Stimulated activated CD8-positive, alpha-beta memory T cell treated with anti-CD3 and anti-CD28 coated beads, Interleukin-7, amount 100 ng/mL, for 48 hours (primary cell): ENCODE measurements around the gene TMCO6.
"Not testable (repeated sequence)": the region's sequence is repeated elsewhere in the genome, so short reads cannot be mapped to it uniquely, and the experiment has no call there.

Source experiments
- DNase-seq, 2 donors: peaks; one replicate each; pipeline ENCODE4 v3.0.0-alpha.2; 2020; ENCODE audit warnings: low read depth in 1 of 2; ENCODE audit errors: extremely low read depth in 1 of 2

TMCO6 gene

DNA sequence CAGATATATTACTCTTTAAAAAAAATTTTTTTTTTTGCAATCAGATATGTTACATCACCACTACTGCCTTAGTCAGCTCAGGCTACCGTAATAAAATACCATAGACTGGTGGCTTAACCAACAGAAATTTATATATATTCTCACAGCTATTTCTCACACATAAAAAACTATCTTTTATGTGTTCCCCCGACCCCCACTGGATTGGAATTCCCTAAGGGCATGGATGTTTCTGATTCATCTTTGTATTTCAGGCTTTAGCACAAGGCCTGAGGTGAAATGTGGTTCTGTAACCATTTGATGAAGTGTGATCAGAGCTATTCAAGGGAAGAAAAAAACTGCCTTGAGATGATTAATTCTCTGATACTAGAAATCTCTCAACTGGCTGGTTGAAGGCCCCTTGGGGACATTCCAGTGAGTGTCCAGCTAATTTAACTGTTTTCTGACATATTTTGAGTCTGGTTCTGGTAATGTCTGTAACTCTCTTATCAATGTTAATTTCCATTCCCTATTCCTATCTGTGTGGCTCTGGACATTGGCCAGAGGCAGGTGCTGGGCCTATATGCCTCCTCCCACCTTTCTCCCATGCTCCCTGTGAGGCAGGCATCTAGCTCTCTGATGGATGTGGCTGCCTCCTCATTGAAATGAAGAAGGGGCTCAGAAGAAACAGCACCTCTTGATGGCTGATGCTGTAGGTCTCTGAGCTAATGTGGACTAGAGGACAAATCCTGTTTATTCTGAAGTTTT lies 8.8 kb upstream of the TMCO6 start:
- DNase-seq: no peak

DNA sequence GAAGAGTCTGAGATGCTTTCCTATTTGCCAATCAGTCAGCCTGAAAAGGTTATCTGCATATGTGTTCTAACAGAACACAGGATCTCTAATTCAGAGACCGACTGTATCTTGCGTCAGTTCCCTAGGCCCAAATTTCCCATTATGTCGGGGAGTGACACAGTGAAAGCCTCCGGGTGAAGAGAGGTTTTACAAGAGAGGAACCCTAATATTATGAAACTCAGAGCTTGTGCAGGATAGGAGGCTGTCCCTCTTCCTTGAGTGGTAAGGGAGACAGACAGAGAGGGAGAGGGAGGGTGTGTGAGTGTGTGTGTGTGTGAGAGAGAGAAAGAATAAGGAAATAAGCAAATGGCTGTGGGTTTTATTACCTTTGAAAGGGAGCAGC lies 8.2 kb upstream of the TMCO6 start:
- DNase-seq: no peak

DNA sequence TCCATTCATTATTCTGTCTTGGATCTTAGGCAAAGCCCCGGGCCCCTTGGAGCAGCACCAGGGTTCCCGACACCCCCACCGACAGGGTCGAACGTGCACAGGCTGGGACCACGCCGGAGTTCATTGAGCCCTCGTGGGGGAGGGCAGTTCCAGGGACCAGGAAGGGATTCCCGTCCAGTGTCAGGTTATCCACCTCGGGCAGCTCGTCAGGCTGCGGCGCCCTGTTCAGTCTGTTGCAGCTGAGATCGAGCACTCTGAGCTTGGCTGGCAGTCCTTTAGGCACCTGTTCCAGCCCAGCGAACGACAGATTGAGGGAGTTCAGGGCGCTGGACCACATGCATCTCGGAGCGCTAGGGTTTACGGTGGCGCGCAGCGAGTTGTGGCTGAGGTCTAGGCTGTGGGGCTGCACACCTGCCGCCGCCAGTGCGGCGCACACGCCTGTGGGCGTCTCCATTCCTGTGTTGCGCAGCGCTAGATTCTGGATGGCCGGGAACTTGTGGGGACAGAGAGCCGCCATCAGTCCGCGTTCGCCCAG lies 7.4 kb upstream of the TMCO6 start:
- DNase-seq: no peak

DNA sequence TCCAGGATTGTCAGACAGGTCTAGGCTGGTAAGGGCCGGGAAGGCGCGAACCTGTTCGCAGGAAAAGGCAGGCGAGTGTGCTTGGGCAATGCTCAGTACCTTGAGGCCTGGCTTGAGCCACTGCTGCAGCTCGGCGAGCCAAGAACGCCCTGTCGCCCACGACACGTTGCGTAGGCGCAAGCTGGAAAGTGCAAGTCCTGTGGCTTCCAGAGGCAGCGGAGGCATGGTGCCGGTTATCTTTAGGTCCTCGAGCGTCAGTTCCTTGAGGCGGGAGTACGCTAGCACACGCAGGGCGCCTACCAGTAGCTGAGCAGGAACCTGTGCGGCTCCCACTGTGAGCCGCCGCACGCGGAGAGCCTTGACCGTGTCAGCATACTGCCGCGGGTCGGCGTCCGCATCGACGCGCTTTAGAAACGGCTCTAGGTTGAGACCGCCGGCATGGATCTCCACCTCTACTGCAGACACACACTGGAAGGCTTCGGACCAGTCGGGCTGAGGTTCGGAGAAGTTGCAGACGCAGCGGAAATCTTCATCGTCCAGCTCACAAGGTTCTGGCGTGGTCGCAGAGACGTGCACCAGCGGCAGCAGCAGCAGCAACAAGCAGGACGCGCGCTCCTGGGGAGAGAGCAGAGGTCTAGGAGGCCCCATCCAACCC lies 6.8 kb upstream of the TMCO6 start:
- no peak for DNase-seq

DNA sequence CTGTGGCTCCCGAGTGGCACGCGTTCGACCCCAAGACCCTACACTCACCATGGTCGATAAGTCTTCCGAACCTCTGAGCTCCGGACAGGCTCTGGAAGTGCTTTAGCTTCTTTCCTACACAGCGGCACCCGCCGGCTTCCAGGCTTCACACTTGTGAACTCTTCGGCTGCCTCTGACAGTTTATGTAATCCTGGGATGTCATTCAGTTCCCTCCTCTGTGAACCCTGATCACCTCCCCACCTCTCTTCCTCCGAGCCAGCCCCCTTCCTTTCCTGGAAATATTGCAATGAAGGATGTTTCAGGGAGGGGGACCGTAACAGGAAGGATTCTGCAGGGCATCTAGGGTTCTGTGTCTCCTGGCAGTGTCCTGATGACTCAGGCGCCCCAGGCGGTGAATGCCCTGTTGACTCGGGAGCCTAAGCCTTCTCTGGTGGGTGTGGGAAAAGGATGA lies 6.2 kb upstream of the TMCO6 start, which contains the start of gene CD14:
CD14 (minus strand) TSS at position 155 of the 451 bp plus-strand sequence; CDS start at position 51, 104 bp downstream.
- DNase-seq: no peak

DNA sequence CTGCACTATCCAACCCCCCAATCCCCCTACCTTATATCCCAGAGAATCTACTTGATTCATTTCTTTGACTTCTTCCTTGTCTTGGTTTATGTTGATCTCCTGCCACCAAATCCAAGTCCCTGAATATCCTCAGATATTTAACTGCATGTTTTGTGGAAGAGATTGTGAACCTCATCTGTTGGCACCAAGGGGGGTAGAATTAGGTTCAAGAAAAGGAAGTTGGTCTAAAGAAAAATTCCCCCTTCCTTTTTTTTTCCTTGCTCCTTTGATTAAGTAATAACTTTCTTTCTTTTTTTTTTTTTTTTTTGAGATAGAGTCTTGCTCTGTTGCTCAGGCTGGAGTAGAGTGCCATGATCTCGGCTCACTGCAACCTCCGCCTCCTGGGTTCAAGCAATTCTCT lies 5.8 kb upstream of the TMCO6 start:
- no peak for DNase-seq

DNA sequence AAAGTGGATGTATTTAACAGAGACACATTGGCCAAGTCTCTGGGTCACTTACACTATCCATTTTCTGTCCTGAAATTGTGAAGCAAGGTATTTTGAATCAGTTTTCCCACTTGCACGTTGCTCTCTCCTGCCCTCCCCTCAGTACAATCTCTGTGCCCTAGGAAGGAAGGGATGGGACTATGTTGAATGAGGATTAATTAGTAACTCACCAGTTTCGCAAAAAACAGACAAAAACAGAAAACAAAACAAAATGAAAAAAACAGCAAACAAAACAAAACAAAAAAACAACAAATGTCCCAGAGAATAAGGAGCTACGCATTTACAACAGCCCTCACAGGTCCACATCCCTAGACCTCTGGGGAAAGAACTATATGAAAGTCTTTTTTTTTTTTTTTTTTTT lies 5.1 kb upstream of the TMCO6 start:
- DNase-seq: no peak

DNA sequence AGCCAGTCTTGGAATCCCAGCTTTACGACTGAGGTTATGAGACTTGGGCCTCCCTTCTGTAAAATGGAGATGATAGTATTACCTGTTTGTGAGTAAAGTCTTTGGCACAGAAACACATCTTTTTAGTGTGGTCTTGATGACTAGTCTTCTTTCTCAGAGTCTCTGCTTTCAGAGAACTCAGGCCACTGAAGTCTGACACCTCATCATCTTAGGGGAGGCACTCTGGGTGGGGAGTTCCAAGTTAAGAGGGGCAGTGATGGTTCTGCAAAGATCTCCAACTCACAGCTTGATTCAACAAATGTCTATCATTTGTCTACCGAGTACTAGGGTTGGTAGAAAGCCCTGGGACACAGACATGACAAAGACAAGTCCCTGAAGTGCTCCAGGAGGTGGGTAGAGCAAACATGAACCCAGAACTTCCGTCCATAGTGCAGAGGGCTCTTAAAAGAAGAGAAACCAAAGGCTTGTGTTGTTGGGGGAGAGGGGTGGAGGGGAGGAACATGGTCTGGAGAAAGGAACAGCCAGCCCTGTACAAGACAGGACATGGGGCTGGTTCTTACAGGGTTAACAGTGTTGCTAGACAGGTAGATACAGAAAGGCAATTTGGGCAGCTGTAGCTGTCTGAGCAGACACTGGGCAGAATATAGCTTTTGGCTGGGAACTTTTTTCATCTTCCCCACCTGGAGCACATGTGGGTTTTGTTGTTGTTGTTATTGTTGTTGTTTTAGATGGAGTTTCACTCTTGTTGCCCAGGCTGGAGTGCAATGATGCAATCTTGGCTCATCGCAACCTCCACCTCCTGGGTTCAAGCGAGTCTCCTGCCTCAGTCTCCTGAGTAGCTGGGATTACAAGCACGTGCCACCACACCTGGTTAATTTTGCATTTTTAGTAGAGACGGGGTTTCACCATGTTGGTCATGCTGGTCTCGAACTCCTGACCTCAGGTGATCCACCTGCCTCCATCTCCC lies 3.7 kb upstream of the TMCO6 start:
- no peak for DNase-seq

DNA sequence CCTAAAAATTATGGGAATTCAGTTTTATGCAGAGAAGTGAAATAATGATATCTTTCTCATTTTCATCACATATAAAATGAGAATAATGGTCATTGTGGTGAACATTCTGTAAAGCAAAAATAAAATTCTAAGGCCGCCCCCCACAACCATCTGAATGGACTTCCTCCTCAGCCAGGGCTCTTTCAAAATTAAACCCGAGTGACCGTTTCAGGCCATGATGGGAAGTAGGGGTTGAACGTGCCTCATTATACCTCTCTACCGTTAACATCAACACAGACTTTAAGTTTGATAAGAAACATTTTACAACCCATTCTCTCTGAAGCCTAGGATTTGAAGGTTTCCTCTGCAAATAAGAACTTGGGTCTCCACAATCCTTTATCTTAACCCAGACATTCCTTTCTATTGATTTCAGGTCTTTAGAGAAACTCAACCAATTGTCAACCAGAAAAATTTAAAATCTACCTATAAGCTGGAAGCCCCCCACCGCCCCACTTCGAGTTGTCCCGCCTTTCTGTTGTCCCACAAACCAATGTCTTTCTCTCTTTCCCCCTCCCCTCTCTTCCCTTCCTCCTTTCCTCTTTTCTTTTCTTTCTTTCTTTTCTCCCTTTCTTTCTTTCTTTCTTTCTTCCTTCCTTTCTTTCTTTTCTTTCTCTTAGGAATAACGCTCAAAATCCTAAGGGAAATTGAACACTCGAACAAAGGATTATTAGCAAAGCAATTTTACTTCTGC lies 1.7 kb upstream of the TMCO6 start:
- DNase-seq: no peak

DNA sequence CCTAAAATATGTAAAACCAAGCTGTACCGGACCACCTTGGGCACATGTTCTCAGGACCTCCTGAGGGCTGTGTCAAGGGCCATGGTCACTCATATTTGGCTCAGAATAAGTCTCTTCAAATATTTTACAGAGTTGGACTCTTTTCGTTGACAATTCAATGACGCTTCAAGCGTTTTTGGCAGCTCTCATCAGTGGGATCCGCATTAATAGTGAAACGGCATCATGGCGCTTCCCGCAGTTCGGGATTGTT lies 428 bp upstream of the TMCO6 start:
- DNase-seq: not testable (repeated sequence)

DNA sequence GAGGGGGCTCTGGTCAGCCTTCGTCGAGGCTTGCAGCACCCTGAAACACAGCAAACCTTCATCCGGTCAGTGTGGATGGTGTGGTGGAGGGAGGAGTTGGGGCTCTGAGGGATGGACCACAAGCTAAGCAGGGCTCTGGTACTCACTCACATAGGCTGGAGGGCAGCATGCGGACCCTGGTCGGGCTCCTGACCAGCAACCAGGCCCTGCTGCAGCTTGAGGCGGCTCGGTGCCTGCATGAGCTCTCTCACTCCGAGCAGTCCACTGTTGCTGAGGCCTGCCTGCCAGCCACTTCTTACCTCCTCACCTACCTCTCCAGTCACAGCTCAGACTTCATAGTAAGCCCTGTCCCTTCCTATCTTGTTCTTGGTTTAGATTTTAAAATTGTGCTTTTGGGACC lies 2.5 kb downstream of the TMCO6 start:
- DNase-seq: no peak

DNA sequence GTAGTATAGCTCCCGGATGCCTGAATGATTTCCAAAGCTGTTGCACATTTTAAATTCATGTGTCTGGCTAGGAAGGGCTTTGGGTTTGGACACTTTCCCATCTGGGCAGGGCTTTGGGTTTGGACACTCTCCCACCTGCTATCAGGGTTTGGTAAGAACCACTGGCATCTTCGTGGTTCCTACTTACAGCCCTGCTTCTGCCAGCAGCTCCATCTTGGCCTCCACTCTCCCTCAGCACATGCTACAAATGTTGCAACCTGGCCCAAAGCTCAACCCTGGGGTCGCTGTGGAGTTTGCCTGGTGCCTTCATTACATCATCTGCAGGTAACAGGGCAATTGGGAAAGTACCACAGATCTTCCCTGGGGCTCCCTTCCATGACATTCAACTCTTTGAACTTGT lies 3.5 kb downstream of the TMCO6 start:
- DNase-seq: no peak

DNA sequence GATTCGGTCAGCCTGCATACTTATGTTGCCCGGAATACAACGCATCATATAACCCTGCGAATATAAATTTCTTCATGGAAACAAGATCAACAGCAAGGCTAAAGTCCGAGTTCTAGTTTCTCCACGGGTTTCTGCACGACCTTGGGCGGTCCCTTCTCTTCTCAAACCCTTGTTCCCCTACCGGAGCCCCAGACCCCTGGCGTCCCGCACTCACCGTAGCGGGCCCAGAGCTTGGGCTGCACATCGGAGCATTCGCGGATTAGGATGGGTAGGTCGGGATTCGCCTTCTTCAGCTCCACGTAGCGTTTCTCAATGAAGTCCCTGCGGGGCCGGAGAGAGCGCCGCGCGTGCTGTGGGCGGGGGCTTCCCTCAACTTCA lies 7.8 kb downstream of the TMCO6 start:
- no peak for DNase-seq

DNA sequence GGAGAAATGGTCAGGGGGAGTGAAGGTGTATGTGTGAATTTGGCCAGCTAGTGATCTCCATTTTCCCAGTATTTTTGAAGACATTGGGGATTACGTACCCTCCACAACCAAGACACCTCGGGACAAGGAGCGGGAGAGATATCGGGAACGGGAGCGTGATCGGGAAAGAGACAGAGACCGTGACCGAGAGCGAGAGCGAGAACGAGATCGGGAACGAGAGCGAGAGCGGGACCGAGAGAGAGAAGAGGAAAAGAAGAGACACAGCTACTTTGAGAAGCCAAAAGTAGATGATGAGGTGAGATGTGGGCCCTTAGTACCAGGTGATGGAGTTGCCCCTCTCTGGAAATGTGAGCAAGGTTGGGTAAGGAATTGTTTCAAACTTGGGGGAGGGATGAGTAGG lies 19.6 kb downstream of the TMCO6 start:
- no peak for DNase-seq

DNA sequence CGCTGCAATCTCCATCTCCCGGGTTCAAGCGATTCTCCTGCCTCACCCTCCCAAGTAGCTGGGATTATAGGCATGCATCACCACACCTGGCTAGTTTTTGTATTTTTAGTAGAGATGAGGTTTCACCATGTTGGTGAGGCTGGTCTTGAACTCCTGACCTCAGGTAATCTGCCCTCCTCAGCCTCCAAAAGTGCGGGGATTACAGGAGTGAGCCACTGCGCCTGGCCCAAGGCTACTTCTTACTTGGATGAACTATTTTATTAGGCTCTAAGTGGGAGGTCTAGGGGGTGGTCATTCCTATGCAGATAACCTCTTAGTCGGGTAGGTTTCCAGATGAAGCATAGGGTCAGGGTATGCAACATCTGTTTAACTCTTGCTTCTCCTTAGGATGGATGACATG lies 21.1 kb downstream of the TMCO6 start:
- DNase-seq: not testable (repeated sequence)

DNA sequence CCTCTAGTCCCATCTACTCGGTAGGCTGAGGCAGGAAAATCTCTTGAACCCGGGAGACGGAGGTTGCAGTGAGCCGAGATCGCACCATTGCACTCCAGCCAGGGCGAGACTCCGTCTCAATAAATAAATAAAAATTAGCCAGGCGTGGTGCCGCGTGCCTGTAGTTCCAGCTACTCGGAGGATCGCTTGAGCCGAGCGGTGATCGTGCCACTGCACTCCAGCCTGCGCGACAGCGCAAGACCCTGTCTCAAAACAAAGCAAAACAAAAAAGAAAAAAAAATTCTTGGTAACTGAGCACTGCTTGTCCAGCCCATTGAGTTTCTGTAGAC lies 24.7 kb downstream of the TMCO6 start:
- no peak for DNase-seq

DNA sequence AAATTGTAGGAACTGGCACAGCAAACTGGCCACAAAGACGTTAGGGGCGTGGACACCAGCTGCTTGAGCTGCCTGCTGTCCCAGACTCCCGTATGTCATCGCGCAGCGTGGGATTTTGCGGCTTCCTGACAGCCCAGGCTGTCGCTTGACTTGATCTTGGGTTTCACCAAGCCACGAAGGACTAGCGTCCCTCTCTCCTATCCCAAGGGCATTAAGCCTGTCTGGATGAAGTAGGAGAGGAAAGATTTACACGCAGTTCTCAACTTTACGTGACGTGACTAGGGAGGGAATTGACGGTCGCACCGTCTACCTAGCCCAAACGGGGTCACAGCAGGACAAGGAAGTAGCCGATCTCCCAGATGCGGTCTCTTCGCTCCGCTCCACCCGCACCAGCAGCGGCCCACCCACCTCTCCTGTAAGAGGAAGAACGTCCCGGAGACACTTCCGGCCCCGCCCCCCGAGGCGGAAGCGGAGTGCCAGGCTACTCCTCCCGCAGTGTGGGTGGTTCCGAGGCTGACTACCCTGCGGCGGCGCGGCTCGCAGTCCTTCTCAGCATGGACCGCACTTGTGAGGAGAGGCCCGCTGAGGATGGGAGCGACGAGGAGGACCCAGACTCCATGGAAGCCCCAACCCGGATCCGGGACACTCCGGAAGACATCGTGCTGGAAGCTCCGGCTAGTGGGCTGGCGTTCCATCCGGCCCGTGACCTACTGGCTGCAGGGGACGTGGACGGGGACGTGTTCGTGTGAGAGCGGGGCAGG lies 25.3 kb downstream of the TMCO6 start, which contains the start of gene WDR55:
WDR55 (plus strand) TSS at position 546 of the 761 bp plus-strand sequence; CDS start at position 555, 9 bp downstream.
- DNase-seq: peak; percentile 93 to 97

DNA sequence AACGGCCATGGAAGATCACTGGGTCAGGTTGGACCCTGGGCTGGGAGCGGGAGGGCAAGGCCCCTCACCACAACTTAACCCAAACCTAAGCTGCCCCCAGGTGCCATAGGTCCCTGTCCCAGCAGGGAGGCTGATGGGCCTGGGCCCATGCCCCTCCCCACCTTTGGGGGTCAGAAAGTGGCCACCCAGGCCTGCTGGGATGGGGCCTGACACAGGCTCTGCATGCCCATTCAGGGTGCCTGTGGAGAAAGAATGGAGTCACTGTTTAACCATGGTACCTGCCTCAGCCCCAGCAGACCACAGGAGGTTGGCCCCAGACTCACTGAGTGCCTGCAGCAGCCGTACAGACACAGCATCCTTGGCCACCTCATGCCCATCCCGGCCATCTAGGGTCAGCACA lies 31.8 kb downstream of the TMCO6 start:
- DNase-seq: not testable (repeated sequence)

DNA sequence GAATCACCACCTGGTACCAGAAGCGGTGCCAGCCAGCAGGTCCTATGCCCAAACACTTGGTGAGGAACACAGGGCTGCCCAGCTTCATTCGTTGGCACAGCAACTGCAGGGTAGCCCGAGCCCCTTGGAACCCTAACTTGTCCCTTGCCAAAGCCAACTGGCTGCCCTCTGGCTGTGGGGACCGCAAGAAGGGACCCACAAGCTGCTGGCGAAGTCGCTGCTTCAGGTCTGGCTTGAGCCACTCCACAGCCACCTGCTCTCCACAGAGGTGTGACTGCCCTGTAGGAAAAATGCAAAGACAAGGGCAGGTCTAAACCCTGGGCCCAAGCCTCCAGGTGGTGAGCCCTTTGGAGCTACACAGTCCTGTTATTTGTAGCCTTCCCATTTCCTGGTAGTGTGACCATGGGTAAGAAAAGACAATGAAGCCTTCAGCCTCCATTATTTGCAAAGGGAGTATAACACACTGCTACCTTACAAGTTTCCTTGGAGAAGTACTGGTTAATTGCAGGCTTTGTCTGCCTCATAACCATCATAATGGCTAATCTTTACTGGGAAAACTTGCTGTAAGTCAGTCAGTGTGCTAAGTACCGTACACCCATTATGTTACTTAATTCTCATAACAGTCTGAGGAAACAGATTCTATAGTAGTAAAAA lies 32.3 kb downstream of the TMCO6 start:
- no peak for DNase-seq
